CD14-positive monocyte (primary cell): ENCODE results near the gene WWC2. TPM values are rescaled to one million over a fixed set of nuclear protein-coding genes. Genes with fewer than 3 reads are reported as not detected.

Source experiments
- DNase-seq, 3 donors: peaks; one replicate each; pipeline ENCODE4 v3.0.0-alpha.2; 2011 to 2022
- H2AFZ ChIP-seq: 2 replicates; pipeline ENCODE4 v1.6.0; 2012; ENCODE audit warnings: mild to moderate bottlenecking, low read depth, low read length, inconsistent platforms; ENCODE audit not compliant: insufficient read depth, poor library complexity, severe bottlenecking
- H3K27ac ChIP-seq, 2 donors: 1 replicate in 1 of 2; 2 replicates in 1 of 2; pipeline ENCODE4 v1.5.1; 2012 to 2013; ENCODE audit warnings: low read length in 2 of 2, control low read depth in 1 of 2, inconsistent platforms in 1 of 2, low read depth in 1 of 2, mild to moderate bottlenecking in 1 of 2
- H3K27me3 ChIP-seq, 2 donors: one replicate each; pipeline versions ENCODE4 v1.6.0 to v1.6.1; 2011 to 2013; ENCODE audit warnings: low read length in 2 of 2; ENCODE audit not compliant: control insufficient read depth in 2 of 2, insufficient read depth in 2 of 2
- H3K36me3 ChIP-seq, 2 donors: replicated peaks in 1 of 2; 1 replicate in 1 of 2; 2 replicates in 1 of 2; pipeline versions ENCODE4 v1.5.1 to v1.6.1; 2012 to 2013; ENCODE audit warnings: low read length in 2 of 2, control low read depth in 1 of 2, inconsistent platforms in 1 of 2, mild to moderate bottlenecking in 1 of 2; ENCODE audit not compliant: insufficient read depth in 2 of 2, control insufficient read depth in 1 of 2
- H3K4me1 ChIP-seq, 2 donors: 1 replicate in 1 of 2; 2 replicates in 1 of 2; pipeline versions ENCODE4 v1.5.1 to v1.6.1; 2012 to 2013; ENCODE audit warnings: low read length in 2 of 2, control low read depth in 1 of 2, inconsistent platforms in 1 of 2, mild to moderate bottlenecking in 1 of 2, moderate library complexity in 1 of 2; ENCODE audit not compliant: insufficient read depth in 2 of 2, control insufficient read depth in 1 of 2
- H3K4me2 ChIP-seq: replicated peaks from 2 replicates; pipeline ENCODE3; 2012; ENCODE audit warnings: low read length, moderate library complexity, mild to moderate bottlenecking; ENCODE audit not compliant: poor library complexity, severe bottlenecking; ENCODE audit errors: extremely low read depth
- H3K4me3 ChIP-seq, 3 experiments: fragments of 200-600 bp in 1 of 3; sonication (generic) in 1 of 3; replicated peaks in 1 of 3; 1 replicate in 2 of 3; 2 replicates in 1 of 3; pipeline ENCODE4 v1.5.1; 2011 to 2013; ENCODE audit warnings: low read length in 3 of 3, mild to moderate bottlenecking in 3 of 3, control low read depth in 2 of 3, low read depth in 2 of 3, inconsistent platforms in 1 of 3, moderate library complexity in 1 of 3
- H3K79me2 ChIP-seq: 2 replicates; pipeline ENCODE4 v1.6.0; 2012; ENCODE audit warnings: mild to moderate bottlenecking, control low read depth, inconsistent platforms, low read length, moderate library complexity; ENCODE audit not compliant: insufficient read depth
- H3K9ac ChIP-seq: 2 replicates; pipeline ENCODE4 v1.6.0; 2017; ENCODE audit warnings: low read length, mild to moderate bottlenecking; ENCODE audit not compliant: insufficient read depth, poor library complexity, severe bottlenecking
- H3K9me3 ChIP-seq, 2 donors: replicated peaks in 1 of 2; 1 replicate in 1 of 2; 2 replicates in 1 of 2; pipeline versions ENCODE4 v1.5.1 to v1.6.1; 2012 to 2013; ENCODE audit warnings: low read length in 2 of 2, control low read depth in 1 of 2; ENCODE audit not compliant: control insufficient read depth in 1 of 2, insufficient read depth in 1 of 2
- H4K20me1 ChIP-seq: 2 replicates; pipeline ENCODE4 v1.6.0; 2012; ENCODE audit warnings: mild to moderate bottlenecking, low read length, control low read depth, moderate library complexity; ENCODE audit not compliant: insufficient read depth
- H3K27ac Mint-ChIP-seq, 7 donors: one replicate each; pipeline ENCODE4 v1.8.0; 2020; ENCODE audit warnings: mild to moderate bottlenecking in 7 of 7, mixed read lengths in 7 of 7, moderate library complexity in 6 of 7, inconsistent platforms in 2 of 7
- H3K27me3 Mint-ChIP-seq, 3 donors: one replicate each; pipeline ENCODE4 v1.8.0; 2021 to 2022; ENCODE audit warnings: low read depth in 3 of 3, mild to moderate bottlenecking in 3 of 3, mixed read lengths in 3 of 3, moderate library complexity in 3 of 3, inconsistent platforms in 1 of 3
- H3K36me3 Mint-ChIP-seq, 2 donors: one replicate each; pipeline ENCODE4 v1.8.0; 2020; ENCODE audit warnings: mixed read lengths in 2 of 2, inconsistent platforms in 1 of 2, mild to moderate bottlenecking in 1 of 2
- H3K4me1 Mint-ChIP-seq: one replicate; pipeline ENCODE4 v1.8.0; 2020; ENCODE audit warnings: mild to moderate bottlenecking, mixed read lengths
- H3K4me3 Mint-ChIP-seq, 2 donors: one replicate each; pipeline ENCODE4 v1.8.0; 2020; ENCODE audit warnings: mild to moderate bottlenecking in 2 of 2, mixed read lengths in 2 of 2, moderate library complexity in 1 of 2
- H3K9me3 Mint-ChIP-seq, 7 donors: one replicate each; pipeline ENCODE4 v1.8.0; 2020 to 2022; ENCODE audit warnings: mixed read lengths in 7 of 7, mild to moderate bottlenecking in 6 of 7, moderate library complexity in 6 of 7, inconsistent platforms in 2 of 7
- WGBS: methylation state at CpG from one replicate; pipeline ENCODE4 v1.1.5; 2013; ENCODE audit warnings: missing lambda C conversion rate; ENCODE audit not compliant: insufficient coverage; 5-methylcytosine and 5-hydroxymethylcytosine counted together
- intact Hi-C, 2 donors: fragments of 100-400 bp; cut with micrococcal nuclease; formaldehyde crosslinking; loops; one replicate each; pipeline versions ENCODE4 v1.15.0 to v1.15.1; 2023
- polyA plus RNA-seq, 3 donors: library from polyadenylated mRNA; depleted of rRNA in 1 of 3; unstranded in 2 of 3; stranded (reverse) in 1 of 3; fragments of 300-500 nt in 2 of 3; fragments of >200 nt in 1 of 3; fragmentation: Illumina TruSeq in 2 of 3; gene quantifications; 1 replicate in 2 of 3; 2 replicates in 1 of 3; pipeline ENCODE4 v1.2.3, GENCODE V29; 2012 to 2021
- TF ChIP-seq, protein P1 (sequence below): fragments of 200-600 bp; IDR thresholded peaks from one replicate; pipeline ENCODE4 v1.8.0; 2022; ENCODE audit warnings: antibody characterized with exemption, mild to moderate bottlenecking

The WWC2 gene
- polyA plus RNA-seq, 3 donors: 1.9 to 3.8 (median 2.9) TPM

DNA sequence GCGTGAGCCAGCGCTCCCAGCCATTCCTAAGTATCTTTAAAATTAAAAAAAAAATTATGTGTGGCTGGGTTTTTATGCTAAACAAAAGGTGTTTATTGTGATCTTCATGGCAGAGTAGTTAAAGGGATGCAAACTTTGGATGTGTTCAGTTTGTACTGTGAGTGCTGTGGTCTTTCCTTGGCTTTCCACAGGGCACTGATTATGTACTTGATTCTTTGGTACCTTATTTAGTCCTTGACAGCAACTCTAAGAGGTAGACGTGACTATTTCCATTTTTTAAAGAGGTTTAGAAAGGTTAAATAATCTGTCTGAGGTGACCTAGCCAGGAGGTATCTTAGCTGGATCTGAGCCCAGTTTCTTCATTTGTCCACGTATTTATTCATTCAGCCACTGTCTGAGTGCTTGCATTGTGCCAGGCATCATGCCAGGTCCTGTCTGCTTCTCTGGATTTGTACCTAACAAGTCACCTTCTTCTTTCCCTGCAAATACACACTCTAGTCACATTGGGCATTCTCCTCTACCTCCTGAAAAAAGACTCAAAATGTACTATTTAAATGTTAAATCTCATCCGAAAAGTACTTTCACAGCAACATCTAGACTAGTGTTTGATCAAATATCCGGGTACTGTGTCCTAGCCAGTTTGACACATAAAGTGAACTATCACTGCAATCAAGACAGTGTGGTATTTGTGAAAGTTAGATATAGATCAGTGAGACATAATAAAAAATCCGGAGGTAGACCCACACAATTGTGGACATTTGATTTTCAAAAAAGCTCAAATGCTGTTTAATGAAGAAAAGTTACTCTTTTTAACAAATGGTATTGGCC is 31.5 kb downstream of the WWC2 start:
- Histone ChIP-seq H3K79me2 (no peaks in the 10 kb centered on the region), H3K9ac (no peak overlapping the region)
- H3K27ac Mint-ChIP-seq: no peak overlapping the region

DNA sequence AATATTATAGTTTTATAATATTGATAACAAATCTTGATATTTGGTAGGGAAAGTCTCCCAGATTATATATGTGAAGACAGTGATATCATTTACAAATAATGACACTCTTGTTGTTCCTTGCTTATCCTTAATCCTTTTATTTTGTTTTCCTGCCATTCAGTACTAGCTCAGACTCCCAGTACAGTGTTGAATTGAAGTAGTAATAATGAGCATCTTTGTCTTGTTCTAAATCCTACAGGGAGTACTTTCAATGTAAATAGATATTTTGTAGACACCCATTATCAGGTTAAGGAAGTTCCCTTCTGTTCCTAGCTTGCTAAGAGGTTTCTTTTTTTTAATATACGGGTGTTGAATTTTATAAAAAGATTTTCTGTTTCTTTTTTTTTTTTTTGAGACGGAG is 33.0 kb downstream of the WWC2 start:
- peaks cover 0 to 3% (median 3%) of the 10 kb centered on the region in 3 donors for H3K27me3 Mint-ChIP-seq
- no CpG with 5 or more reads among the region's 2 CpGs for WGBS

More for the DNA sequence above, 31.5 kb downstream of the WWC2 start:
- TF ChIP-seq, protein P1, sequence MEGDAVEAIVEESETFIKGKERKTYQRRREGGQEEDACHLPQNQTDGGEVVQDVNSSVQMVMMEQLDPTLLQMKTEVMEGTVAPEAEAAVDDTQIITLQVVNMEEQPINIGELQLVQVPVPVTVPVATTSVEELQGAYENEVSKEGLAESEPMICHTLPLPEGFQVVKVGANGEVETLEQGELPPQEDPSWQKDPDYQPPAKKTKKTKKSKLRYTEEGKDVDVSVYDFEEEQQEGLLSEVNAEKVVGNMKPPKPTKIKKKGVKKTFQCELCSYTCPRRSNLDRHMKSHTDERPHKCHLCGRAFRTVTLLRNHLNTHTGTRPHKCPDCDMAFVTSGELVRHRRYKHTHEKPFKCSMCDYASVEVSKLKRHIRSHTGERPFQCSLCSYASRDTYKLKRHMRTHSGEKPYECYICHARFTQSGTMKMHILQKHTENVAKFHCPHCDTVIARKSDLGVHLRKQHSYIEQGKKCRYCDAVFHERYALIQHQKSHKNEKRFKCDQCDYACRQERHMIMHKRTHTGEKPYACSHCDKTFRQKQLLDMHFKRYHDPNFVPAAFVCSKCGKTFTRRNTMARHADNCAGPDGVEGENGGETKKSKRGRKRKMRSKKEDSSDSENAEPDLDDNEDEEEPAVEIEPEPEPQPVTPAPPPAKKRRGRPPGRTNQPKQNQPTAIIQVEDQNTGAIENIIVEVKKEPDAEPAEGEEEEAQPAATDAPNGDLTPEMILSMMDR: no peak
- WGBS: 88% methylated on average over 2 of the region's 7 CpGs
- Histone ChIP-seq H3K36me3 (no peaks in the 10 kb centered on the region), H4K20me1 (no peaks in the 10 kb centered on the region), H3K9me3 (no peaks in the 10 kb centered on the region), H3K27ac (no peak overlapping the region), H3K4me2 (no peak overlapping the region), H3K4me1 (no peaks in the 10 kb centered on the region), H3K27me3 (no peaks in the 10 kb centered on the region), H3K4me3 (no peak overlapping the region), H2AFZ (no peak overlapping the region)
- H3K4me1 Mint-ChIP-seq: no peaks in the 10 kb centered on the region
- no peak for DNase-seq
- peaks cover 0 to 2% (median 0%) of the 10 kb centered on the region in 7 donors for H3K9me3 Mint-ChIP-seq
- intact Hi-C loops: no loop called here
- no peaks in the 10 kb centered on the region for H3K36me3 Mint-ChIP-seq
- H3K27me3 Mint-ChIP-seq: peaks cover 0 to 3% (median 3%) of the 10 kb centered on the region in 3 donors
- H3K4me3 Mint-ChIP-seq: no peak overlapping the region

More for the DNA sequence above, 33.0 kb downstream of the WWC2 start:
- no peak overlapping the region for H3K4me3 Mint-ChIP-seq
- H3K9me3 Mint-ChIP-seq: peaks cover 0 to 4% (median 0%) of the 10 kb centered on the region in 7 donors
- intact Hi-C loops: no loop called here
- DNase-seq: no peak
- H3K9ac ChIP-seq: no peak overlapping the region
- TF ChIP-seq, protein P1: no peak
- H3K27ac ChIP-seq: no peak overlapping the region
- H3K36me3 ChIP-seq: no peaks in the 10 kb centered on the region
- no peak overlapping the region for H2AFZ ChIP-seq
- no peaks in the 10 kb centered on the region for H3K79me2 ChIP-seq
- no peak overlapping the region for H3K4me2 ChIP-seq
- H3K36me3 Mint-ChIP-seq: no peaks in the 10 kb centered on the region
- H3K27me3 ChIP-seq: no peaks in the 10 kb centered on the region
- no peaks in the 10 kb centered on the region for H3K9me3 ChIP-seq
- no peaks in the 10 kb centered on the region for H4K20me1 ChIP-seq
- no peaks in the 10 kb centered on the region for H3K4me1 ChIP-seq
- no peaks in the 10 kb centered on the region for H3K4me1 Mint-ChIP-seq
- H3K4me3 ChIP-seq: no peak overlapping the region
- H3K27ac Mint-ChIP-seq: no peak overlapping the region
